DLD1 (cell line): ENCODE results near the gene TCERG1L.
"Not testable (repeated sequence)": the region's sequence is repeated elsewhere in the genome, so short reads cannot be mapped to it uniquely, and the experiment has no call there.

Source experiments
- in situ Hi-C: cut with HindIII; loops from 2 replicates; pipeline ENCODE4 v1.10.0; 2017; ENCODE audit warnings: low sequenced_read_pairs

TCERG1L gene

GRCh38 chr10:131092386-131092785, 219.1 kb downstream of the TCERG1L start:
- in situ Hi-C loops, result no loop called here

GRCh38 chr10:131091682-131092081, 219.8 kb downstream of the TCERG1L start:
- in situ Hi-C loops, result no loop called here

- in situ Hi-C loops, result no loop called here
Measured at GRCh38 chr10:131090761-131091661, 220.5 kb downstream of the TCERG1L start.

- in situ Hi-C loops, result no loop called here
Measured at GRCh38 chr10:131089861-131090260, 221.7 kb downstream of the TCERG1L start.

- in situ Hi-C loops, result no loop called here
Measured at GRCh38 chr10:131089150-131089549, 222.4 kb downstream of the TCERG1L start.

- in situ Hi-C loops, result no loop called here
Measured at GRCh38 chr10:131088619-131089018, 222.9 kb downstream of the TCERG1L start.

GRCh38 chr10:131087464-131088215, 223.9 kb downstream of the TCERG1L start:
- in situ Hi-C loops, result no loop called here

GRCh38 chr10:131086511-131086910, 225.0 kb downstream of the TCERG1L start:
- in situ Hi-C loops, result no loop called here

GRCh38 chr10:131086094-131086493, 225.4 kb downstream of the TCERG1L start:
- in situ Hi-C loops, result no loop called here

- in situ Hi-C loops, result no loop called here
Measured at GRCh38 chr10:131085091-131085860, 226.2 kb downstream of the TCERG1L start.

- in situ Hi-C loops, result no loop called here
Measured at GRCh38 chr10:131084791-131085090, 226.8 kb downstream of the TCERG1L start.

GRCh38 chr10:131083915-131084790, 227.4 kb downstream of the TCERG1L start:
- in situ Hi-C loops, result no loop called here

- in situ Hi-C loops, result no loop called here
Measured at GRCh38 chr10:131082991-131083481, 228.5 kb downstream of the TCERG1L start.

GRCh38 chr10:131082201-131082850, 229.2 kb downstream of the TCERG1L start:
- in situ Hi-C loops, result no loop called here

- in situ Hi-C loops, result no loop called here
Measured at GRCh38 chr10:131081786-131082185, 229.7 kb downstream of the TCERG1L start.

- in situ Hi-C loops, result no loop called here
Measured at GRCh38 chr10:131081376-131081775, 230.1 kb downstream of the TCERG1L start.

GRCh38 chr10:131080571-131080970, 230.9 kb downstream of the TCERG1L start:
- in situ Hi-C loops, result no loop called here

GRCh38 chr10:131079314-131079713, 232.2 kb downstream of the TCERG1L start:
- in situ Hi-C loops, result no loop called here

GRCh38 chr10:131078882-131079280, 232.6 kb downstream of the TCERG1L start:
- in situ Hi-C loops, result not testable (repeated sequence)
